Measurements from ENCODE around the gene DHX58. TPM values are rescaled to one million over a fixed set of nuclear protein-coding genes. Genes with fewer than 3 reads are reported as not detected.
A peak's percentile ranks its signal among the peaks of the same experiment; 100 is the strongest.

DHX58 gene
- total RNA-seq, 1 donor from 2014 or later = 15.3 TPM

DNA sequence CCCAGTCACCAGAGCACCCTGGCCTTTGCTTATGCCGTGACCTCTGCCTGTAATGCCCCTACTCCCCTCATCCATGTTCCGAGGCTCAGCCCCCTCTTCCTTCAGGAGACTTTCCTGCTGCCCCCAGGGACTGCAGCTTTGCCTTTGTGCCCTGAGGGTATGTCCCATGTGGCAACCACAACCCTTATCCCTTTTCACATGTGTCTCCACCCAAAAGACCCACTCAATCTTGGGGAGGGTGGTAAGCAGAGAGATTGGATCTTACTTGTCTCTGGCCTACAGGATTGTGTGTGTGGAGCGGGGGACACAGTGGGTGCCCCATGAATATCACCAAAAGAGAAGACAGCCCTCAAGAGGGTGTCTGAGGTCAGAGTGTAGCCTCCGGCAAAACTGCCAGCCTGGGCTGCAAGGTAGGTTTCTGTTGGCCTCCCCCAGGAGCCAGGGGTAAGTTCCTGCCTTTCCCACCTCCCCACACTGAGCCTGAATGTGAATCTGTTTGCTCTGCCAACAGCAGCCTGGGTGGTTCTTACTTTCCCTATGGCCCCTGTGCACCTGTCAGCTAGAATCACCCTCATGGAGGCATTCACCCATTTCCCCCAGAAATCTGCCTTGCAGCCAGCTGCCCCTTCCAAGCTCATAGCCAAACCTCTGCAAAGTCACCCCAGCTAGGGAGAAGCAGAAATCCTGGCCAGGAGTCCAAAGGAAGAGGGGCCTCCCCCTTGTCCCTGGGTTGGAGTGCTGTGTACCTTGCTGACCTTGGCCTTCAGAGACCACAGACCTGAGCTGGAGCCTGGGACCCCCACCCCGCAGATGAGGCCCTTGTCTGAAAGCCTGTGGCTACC lies 50.6 kb downstream of the DHX58 start:
- intact Hi-C loops (cut with micrococcal nuclease) = no loop called here
- no peaks in the 10 kb centered on the region for H3K27me3 Mint-ChIP-seq (ENCODE audit: low read depth)

DNA sequence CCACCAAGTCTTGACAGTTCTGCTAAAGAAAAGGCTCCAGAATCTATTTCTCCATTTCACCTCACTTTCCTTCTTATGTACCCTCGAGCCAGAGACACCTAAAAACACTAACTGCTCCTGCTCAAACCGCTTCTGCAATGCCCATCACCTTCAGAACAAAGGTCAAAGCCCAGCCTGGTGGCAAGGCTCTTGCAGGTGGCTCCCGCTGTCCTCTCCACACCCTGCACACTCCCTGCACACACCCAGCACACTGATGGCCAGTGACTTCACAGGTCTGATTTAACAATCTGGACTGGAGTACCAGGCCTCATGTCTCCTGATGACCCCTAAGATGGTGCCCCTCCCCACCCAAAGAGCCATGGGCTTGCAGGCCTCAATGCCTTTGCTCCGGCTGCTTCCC lies 52.3 kb downstream of the DHX58 start:
- Mint-ChIP-seq H3K27ac (no peak overlapping the region), H3K9me3 (no peaks in the 10 kb centered on the region), H3K36me3 (ENCODE audit: low read depth) (no peaks in the 10 kb centered on the region), H3K4me1 (ENCODE audit: low read depth) (peaks cover 9% of the 10 kb centered on the region), H3K4me3 (ENCODE audit: low read depth) (no peak overlapping the region), H3K27me3 (ENCODE audit: low read depth) (no peaks in the 10 kb centered on the region)
- intact Hi-C loops (cut with micrococcal nuclease) = no loop called here
- no peak for DNase-seq (ENCODE audit: low spot score)

More for the DNA sequence above, 50.6 kb downstream of the DHX58 start:
- Mint-ChIP-seq H3K4me3 (ENCODE audit: low read depth) (no peak overlapping the region), H3K4me1 (ENCODE audit: low read depth) (peaks cover 10% of the 10 kb centered on the region), H3K27ac (no peak overlapping the region), H3K9me3 (no peaks in the 10 kb centered on the region), H3K36me3 (ENCODE audit: low read depth) (no peaks in the 10 kb centered on the region)
- no peak for DNase-seq (ENCODE audit: low spot score)

DNA sequence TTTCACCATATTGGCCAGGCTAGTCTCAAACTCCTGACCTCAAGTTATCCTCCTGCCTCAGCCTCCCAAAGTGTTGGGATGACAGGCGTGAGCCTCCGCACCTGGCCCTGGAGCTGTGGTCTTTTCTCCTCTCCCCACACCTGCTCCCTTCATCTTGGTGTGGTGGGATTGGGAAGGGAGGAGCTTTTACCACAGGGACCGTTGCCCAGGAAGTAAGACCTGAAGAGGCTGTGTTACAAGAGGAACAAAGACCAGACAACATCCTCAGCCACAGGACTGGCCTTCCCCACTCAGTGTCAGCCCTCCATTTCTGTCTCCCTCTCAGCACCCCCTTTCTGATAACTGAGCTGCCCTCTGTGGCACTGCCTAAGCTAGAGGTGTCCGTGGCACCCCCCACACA lies 52.7 kb downstream of the DHX58 start:
- H3K4me1 Mint-ChIP-seq (ENCODE audit: low read depth) = peaks cover 5% of the 10 kb centered on the region
- no peak for DNase-seq (ENCODE audit: low spot score)
- intact Hi-C loops (cut with micrococcal nuclease) = no loop called here
- no peaks in the 10 kb centered on the region for H3K36me3 Mint-ChIP-seq (ENCODE audit: low read depth)
- no peak overlapping the region for H3K4me3 Mint-ChIP-seq (ENCODE audit: low read depth)
- H3K9me3 Mint-ChIP-seq = no peaks in the 10 kb centered on the region
- H3K27me3 Mint-ChIP-seq (ENCODE audit: low read depth) = peaks cover 2% of the 10 kb centered on the region
- no peak overlapping the region for H3K27ac Mint-ChIP-seq

DNA sequence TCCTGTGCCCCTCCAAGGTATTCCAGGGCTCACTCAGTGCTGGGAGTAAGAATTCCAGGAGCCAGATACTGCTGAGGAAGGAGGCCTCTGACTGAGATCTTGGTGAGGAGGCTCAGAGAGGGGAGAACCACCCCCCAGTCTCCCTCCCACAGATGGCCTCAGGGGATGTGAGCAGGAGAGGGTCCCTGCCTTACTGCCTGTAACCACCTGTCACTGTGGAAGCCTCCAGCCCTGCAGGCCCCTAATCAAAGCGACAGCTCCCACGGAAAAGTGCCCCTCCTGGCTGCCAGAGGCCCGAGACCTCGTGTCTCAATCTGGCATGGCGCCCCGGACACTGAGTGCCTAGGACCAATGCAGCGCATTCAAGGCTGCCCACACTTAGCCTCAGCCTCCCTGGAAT lies 54.5 kb downstream of the DHX58 start:
- Mint-ChIP-seq H3K27me3 (ENCODE audit: low read depth) (peaks cover 14% of the 10 kb centered on the region), H3K36me3 (ENCODE audit: low read depth) (no peaks in the 10 kb centered on the region), H3K9me3 (no peaks in the 10 kb centered on the region), H3K4me1 (ENCODE audit: low read depth) (no peaks in the 10 kb centered on the region), H3K4me3 (ENCODE audit: low read depth) (no peak overlapping the region), H3K27ac (no peak overlapping the region)
- intact Hi-C loops (cut with micrococcal nuclease) = no loop called here
- DNase-seq (ENCODE audit: low spot score) = no peak

DNA sequence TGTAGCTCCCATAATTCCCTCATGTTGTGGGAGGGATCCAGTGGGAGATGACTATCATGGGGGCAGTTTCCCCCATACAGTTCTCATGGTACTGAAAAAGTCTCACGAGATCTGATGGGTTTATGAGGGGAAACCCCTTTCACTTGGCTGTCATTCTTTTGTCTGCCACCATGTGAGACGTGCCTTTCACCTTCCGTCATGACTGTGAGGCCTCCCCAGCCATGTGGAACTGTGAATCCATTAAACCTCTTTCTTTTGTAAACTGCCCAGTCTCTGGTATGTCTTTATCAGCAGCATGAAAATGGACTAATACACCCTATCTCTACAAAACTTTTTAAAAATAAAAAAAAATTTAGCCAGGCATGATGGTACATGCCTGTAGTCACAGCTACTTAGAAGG lies 55.9 kb downstream of the DHX58 start:
- H3K27ac Mint-ChIP-seq = no peak overlapping the region
- H3K4me1 Mint-ChIP-seq (ENCODE audit: low read depth) = no peaks in the 10 kb centered on the region
- intact Hi-C loops (cut with micrococcal nuclease) = no loop called here
- no peak for DNase-seq (ENCODE audit: low spot score)
- no peaks in the 10 kb centered on the region for H3K9me3 Mint-ChIP-seq
- H3K4me3 Mint-ChIP-seq (ENCODE audit: low read depth) = no peak overlapping the region
- peaks cover 28% of the 10 kb centered on the region for H3K27me3 Mint-ChIP-seq (ENCODE audit: low read depth)
- H3K36me3 Mint-ChIP-seq (ENCODE audit: low read depth) = no peaks in the 10 kb centered on the region

DNA sequence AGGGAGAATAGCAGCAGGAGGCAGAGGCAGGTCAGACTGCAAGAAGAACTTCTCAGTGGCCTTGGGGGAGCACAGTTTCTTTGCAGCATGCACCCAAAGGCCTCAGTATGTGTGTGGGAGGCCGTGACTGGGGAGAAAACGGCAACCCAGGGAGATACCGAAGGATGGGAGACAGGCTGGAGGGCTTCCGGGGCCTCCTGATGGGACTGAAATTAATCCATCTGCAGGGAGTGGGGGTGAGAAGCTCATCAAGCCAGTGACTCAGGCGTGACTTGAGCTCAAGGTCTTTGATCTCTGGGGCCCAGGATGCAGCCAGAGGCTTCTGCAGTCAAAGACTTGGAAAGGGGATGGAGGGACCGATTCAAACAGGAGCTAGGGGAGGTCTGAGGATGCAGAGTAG lies 57.0 kb downstream of the DHX58 start:
- intact Hi-C loops (cut with micrococcal nuclease) = no loop called here
- H3K27me3 Mint-ChIP-seq (ENCODE audit: low read depth) = peaks cover 38% of the 10 kb centered on the region
- H3K4me1 Mint-ChIP-seq (ENCODE audit: low read depth) = peaks cover 4% of the 10 kb centered on the region
- no peak for DNase-seq (ENCODE audit: low spot score)
- H3K27ac Mint-ChIP-seq = no peak overlapping the region
- no peaks in the 10 kb centered on the region for H3K36me3 Mint-ChIP-seq (ENCODE audit: low read depth)
- H3K9me3 Mint-ChIP-seq = no peaks in the 10 kb centered on the region
- no peak overlapping the region for H3K4me3 Mint-ChIP-seq (ENCODE audit: low read depth)

DNA sequence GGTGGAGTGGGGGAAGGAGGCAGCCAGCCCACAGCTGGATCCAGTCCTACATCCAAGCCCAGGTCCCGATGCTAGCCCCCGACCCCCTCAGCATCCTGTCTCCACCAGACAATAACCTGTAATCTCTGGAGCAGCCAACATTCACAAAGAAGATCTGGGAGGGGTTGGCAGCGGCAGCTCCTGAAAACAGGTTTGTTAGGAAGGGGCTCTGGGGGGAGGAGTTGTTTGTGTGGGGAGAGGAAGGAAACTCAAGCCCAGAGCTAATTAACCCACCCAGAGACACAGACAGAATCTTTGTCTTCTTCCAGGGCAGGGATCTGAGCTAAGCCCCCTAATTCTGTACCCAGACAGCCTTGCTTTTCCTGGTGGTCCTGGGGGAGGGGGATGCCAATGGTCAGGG lies 57.5 kb downstream of the DHX58 start:
- Mint-ChIP-seq H3K27me3 (ENCODE audit: low read depth) (peaks cover 40% of the 10 kb centered on the region), H3K27ac (no peak overlapping the region), H3K9me3 (no peaks in the 10 kb centered on the region), H3K4me3 (ENCODE audit: low read depth) (no peak overlapping the region), H3K4me1 (ENCODE audit: low read depth) (peaks cover 4% of the 10 kb centered on the region), H3K36me3 (ENCODE audit: low read depth) (no peaks in the 10 kb centered on the region)
- no peak for DNase-seq (ENCODE audit: low spot score)
- intact Hi-C loops (cut with micrococcal nuclease) = no loop called here

DNA sequence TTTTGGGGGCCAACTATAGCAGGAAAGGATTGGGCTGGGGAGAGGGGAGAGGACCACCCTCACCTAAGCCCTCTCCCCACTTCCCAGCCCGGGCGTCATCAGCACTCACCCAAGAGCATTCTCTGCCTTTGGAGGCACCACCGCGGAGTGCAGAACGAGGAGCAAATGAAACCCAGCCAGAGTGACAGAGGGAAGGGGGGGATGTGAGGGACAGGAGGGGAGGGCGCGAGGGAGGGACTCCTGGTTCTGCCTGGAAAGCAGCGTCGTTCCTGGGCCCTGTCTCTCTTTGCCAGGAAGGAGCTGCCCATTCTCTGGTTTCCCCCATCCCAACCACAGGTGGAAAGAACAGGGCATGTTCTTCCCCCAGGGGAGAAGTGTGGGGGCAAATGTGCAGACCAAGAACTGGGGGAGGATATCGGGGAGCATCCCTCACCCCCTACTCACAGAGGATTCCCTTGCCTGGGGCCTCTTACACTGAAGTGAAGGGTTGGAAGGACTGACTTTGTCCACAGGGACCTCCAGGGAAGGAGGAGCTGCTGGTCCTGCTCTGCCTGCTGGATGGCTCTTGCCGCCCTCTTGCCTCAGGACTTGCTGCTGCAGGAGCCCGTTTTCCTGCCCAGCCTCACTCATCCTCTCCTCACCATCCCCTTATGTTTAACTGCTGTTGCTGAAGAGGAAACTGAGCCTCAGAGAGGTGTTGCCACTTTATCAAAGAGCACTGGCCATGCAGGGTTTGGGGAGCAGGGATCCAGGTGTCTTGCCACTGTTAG lies 58.6 kb downstream of the DHX58 start:
- Mint-ChIP-seq H3K27ac (no peak overlapping the region), H3K9me3 (no peaks in the 10 kb centered on the region), H3K4me1 (ENCODE audit: low read depth) (peaks cover 4% of the 10 kb centered on the region), H3K4me3 (ENCODE audit: low read depth) (no peak overlapping the region), H3K36me3 (ENCODE audit: low read depth) (no peaks in the 10 kb centered on the region), H3K27me3 (ENCODE audit: low read depth) (peaks cover 51% of the 10 kb centered on the region)
- no peak for DNase-seq (ENCODE audit: low spot score)
- intact Hi-C loops (cut with micrococcal nuclease) = no loop called here

DNA sequence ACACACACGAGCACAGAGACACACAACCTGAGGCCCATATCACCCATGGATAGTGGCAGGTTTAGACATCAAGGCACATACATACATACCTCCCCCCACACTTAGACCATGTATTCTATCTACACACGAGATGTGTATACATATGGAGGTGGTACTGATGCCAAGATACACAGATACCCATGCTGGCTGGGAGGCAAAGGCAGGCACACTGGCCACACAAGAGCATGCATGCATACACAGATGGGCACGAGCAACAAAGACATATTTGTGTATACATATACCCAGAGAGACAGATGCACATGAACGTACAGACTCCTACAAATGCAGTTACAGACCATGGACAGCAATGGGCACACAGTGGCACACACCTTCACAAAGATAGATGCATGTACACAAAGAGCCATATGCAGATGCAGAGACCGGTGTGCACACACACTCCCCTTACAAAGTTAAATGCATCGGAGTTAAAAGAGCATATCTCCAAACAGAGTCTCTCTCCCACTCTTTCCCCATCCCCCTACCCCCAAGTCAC lies 60.1 kb downstream of the DHX58 start:
- Mint-ChIP-seq H3K27ac (no peak overlapping the region), H3K36me3 (ENCODE audit: low read depth) (no peaks in the 10 kb centered on the region), H3K4me3 (ENCODE audit: low read depth) (no peak overlapping the region), H3K27me3 (ENCODE audit: low read depth) (peaks cover 58% of the 10 kb centered on the region), H3K9me3 (no peaks in the 10 kb centered on the region), H3K4me1 (ENCODE audit: low read depth) (peaks cover 4% of the 10 kb centered on the region)
- intact Hi-C loops (cut with micrococcal nuclease) = no loop called here
- no peak for DNase-seq (ENCODE audit: low spot score)

DNA sequence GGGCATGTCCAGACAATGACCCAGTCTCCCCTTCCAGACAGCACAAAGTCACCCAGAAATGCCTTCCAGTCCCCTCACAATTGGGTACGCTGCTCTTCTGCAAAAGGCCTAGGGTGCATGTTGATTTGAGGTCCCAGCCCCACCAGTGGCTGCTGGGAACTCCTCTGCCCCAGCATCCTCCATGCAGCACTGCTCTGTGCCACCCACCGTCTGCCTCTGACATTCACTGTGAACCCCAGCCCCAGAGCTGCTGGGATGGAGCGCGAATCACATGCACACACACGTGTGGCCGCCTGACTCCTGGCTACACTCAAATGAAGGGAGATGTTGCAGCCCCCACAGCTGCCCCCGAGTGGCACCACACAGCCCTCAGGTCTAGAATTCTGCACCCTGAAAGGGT lies 60.9 kb downstream of the DHX58 start:
- DNase-seq (ENCODE audit: low spot score) = no peak
- no peak overlapping the region for H3K27ac Mint-ChIP-seq
- H3K27me3 Mint-ChIP-seq (ENCODE audit: low read depth) = peaks cover 58% of the 10 kb centered on the region
- intact Hi-C loops (cut with micrococcal nuclease) = no loop called here
- no peaks in the 10 kb centered on the region for H3K9me3 Mint-ChIP-seq
- H3K4me3 Mint-ChIP-seq (ENCODE audit: low read depth) = peak overlapping the region; percentile 14
- peaks cover 4% of the 10 kb centered on the region for H3K4me1 Mint-ChIP-seq (ENCODE audit: low read depth)
- H3K36me3 Mint-ChIP-seq (ENCODE audit: low read depth) = no peaks in the 10 kb centered on the region

Other genes with a start within 250 kb of the DHX58 start
- gene KLHL11, start 247.3 kb downstream of the DHX58 start, total RNA-seq = 44.3 and 46.0 TPM in 2 replicates
- 223 and 232 TPM in 2 replicates for gene ACLY, start 193.8 kb downstream of the DHX58 start, total RNA-seq
- 0.50 and 0.85 TPM in 2 replicates for gene ODAD4, start 182.1 kb downstream of the DHX58 start, total RNA-seq
- gene CNP, start 145.9 kb downstream of the DHX58 start, total RNA-seq = 71.8 and 77.3 TPM in 2 replicates
- 103 and 115 TPM in 2 replicates for gene DNAJC7, start 95.3 kb downstream of the DHX58 start, total RNA-seq
- gene NKIRAS2, start 92.6 kb downstream of the DHX58 start, total RNA-seq = 25.8 and 28.2 TPM in 2 replicates
- gene C17orf113, start 62.1 kb downstream of the DHX58 start, total RNA-seq = 0.05 and 0.21 TPM in 2 replicates
- 0.16 and 0.28 TPM in 2 replicates for gene ZNF385C, start 14.2 kb downstream of the DHX58 start, total RNA-seq
- 59.6 and 60.0 TPM in 2 replicates for gene KAT2A, start 8.7 kb upstream of the DHX58 start, total RNA-seq
- gene HSPB9, start 10.1 kb upstream of the DHX58 start, total RNA-seq = not detected in 2 replicates
- 63.9 and 67.9 TPM in 2 replicates for gene RAB5C, start 42.3 kb upstream of the DHX58 start, total RNA-seq
- gene KCNH4, start 68.4 kb upstream of the DHX58 start, total RNA-seq = 0.44 and 0.64 TPM in 2 replicates
- not detected in 2 replicates for gene HCRT, start 72.7 kb upstream of the DHX58 start, total RNA-seq
- gene GHDC, start 81.8 kb upstream of the DHX58 start, total RNA-seq = 16.5 and 17.6 TPM in 2 replicates
- 162 and 164 TPM in 2 replicates for gene STAT5B, start 163.7 kb upstream of the DHX58 start, total RNA-seq
- gene STAT5A, start 175.8 kb upstream of the DHX58 start, total RNA-seq = 288 and 302 TPM in 2 replicates

All from activated T-helper 2 cell treated with anti-CD3 and anti-CD28 coated beads, Interferon-gamma antibody, Interleukin-2, Interleukin-4, amounts not matched to agents 10 μg/mL and 5 μg/mL and 100 μg/mL, durations not matched to agents 14 hours and 24 hours and 36 hours (primary cell).